Measurements from ENCODE around the gene MKLN1.

MKLN1 gene

DNA sequence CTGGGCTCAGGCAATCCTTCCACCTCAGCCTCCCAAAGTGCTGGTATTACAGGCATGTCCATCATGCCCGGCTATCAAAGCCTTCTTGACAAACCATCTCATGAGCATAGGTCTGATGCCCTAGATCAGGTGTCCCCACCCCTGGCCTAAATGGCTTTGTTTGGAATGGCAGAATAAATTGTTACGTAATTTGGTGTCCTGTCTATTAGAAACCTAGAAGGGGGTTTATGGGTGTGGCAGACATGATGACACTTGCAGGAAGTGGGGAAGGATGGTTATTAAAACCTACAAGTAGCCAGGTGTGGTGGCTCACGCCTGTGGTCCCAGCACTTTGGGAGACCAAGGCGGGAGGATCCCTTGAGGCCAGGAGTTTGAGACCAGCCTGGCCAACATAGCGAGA, 38.6 kb upstream of the MKLN1 start:
- TF ChIP-seq CTCF (IDR thresholded peaks at IDR 0.05; ENCODE audit: low read length, missing control alignments) = no peak

DNA sequence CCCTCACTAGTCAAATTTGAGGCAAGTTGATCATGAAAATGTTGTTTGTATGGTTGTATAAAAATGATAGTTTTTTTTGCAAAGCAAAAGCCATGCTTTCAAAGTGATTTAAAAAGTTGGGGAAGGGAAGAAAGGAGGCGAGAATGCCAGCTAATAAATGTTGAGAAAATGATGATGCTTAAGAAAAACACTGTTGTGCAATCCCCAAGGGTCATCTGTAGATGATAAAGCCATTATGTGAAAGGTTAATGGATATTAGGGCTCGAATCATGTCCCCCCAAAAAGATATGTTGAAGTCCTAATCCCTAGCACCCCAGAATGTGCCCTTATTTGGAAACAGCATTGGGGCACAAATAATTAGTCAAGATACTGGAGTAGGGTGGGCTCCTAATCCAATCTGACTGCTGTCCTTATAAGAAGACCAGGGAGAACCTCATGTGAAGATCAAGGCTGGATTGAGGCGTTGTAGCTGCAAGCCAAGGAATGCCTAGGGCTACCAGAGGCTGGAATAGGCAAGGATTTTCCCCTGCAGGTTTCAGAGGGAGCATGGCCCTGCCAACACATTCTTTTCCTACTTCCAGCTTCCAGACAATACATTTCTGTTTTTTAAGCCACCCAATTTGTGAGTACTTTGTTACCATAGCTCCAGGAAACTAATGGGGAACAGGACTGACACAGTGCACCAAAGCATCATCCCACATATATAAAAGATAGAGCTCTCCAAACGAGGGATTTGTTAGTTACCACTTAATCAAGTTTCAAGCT, 35.4 kb upstream of the MKLN1 start:
- TF ChIP-seq CTCF (IDR thresholded peaks at IDR 0.05; ENCODE audit: low read length, missing control alignments) = no peak

More for the DNA sequence above, 38.6 kb upstream of the MKLN1 start:
- no peak overlapping the region for H3K4me3 ChIP-seq (replicated peaks; ENCODE audit: low read depth, low read length)
- no peak for DNase-seq (ENCODE audit: low read depth)

GRCh38 chr7:131293018-131293417, 34.7 kb upstream of the MKLN1 start:
- peak; percentile 37 for DNase-seq (ENCODE audit: low read depth)
- no peak for TF ChIP-seq CTCF (IDR thresholded peaks at IDR 0.05; ENCODE audit: low read length, missing control alignments)
- no peak overlapping the region for H3K4me3 ChIP-seq (replicated peaks; ENCODE audit: low read depth, low read length)

More for the DNA sequence above, 35.4 kb upstream of the MKLN1 start:
- no peak overlapping the region for H3K4me3 ChIP-seq (replicated peaks; ENCODE audit: low read depth, low read length)
- DNase-seq (ENCODE audit: low read depth) = no peak

GRCh38 chr7:131294553-131294952, 33.1 kb upstream of the MKLN1 start:
- no peak overlapping the region for H3K4me3 ChIP-seq (replicated peaks; ENCODE audit: low read depth, low read length)
- TF ChIP-seq CTCF (IDR thresholded peaks at IDR 0.05; ENCODE audit: low read length, missing control alignments) = no peak
- no peak for DNase-seq (ENCODE audit: low read depth)

DNA sequence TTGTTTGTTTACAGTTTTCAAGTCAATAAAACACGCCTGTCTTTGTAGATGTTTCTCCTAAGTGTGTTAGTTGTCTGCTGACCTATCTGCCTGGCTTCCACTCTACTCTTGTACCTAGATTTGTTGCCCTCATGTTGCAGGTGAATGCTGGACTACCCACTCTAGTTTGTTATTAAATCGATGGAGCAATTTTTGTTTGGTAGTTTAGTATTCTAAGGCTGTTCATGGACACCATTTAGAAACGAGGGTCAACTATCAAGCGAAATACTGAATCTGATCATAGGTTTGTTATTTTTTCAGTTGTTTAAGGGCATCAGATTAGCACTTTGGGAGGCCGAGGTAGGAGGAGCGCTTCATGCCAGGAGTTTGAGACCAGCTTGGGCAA, 29.1 kb upstream of the MKLN1 start:
- H3K4me3 ChIP-seq (replicated peaks; ENCODE audit: low read depth, low read length) = no peak overlapping the region
- no peak for DNase-seq (ENCODE audit: low read depth)
- no peak for TF ChIP-seq CTCF (IDR thresholded peaks at IDR 0.05; ENCODE audit: low read length, missing control alignments)

- H3K4me3 ChIP-seq (replicated peaks; ENCODE audit: low read depth, low read length) = no peak overlapping the region
- DNase-seq (ENCODE audit: low read depth) = no peak
- no peak for TF ChIP-seq CTCF (IDR thresholded peaks at IDR 0.05; ENCODE audit: low read length, missing control alignments)
Observed at GRCh38 chr7:131299074-131299473, 28.6 kb upstream of the MKLN1 start.

- DNase-seq (ENCODE audit: low read depth) = no peak
- TF ChIP-seq CTCF (IDR thresholded peaks at IDR 0.05; ENCODE audit: low read length, missing control alignments) = no peak
Observed at GRCh38 chr7:131300078-131300477, 27.6 kb upstream of the MKLN1 start.

More at GRCh38 chr7:131300078-131300477, 27.6 kb upstream of the MKLN1 start:
- H3K4me3 ChIP-seq (replicated peaks; ENCODE audit: low read depth, low read length) = no peak overlapping the region
